ENCODE data around the gene SCRN1. TPM values are rescaled to one million over a fixed set of nuclear protein-coding genes. Genes with fewer than 3 reads are reported as not detected.

The SCRN1 gene
- total and polyA plus RNA-seq, 2 of the 4 experiments (the other 2 are of a cell fraction), result 57.1 to 124 TPM

- 30% methylated on average over 7 of the region's 28 CpGs; no CpG with 5 or more reads in 1 of the 2 experiments for WGBS, 2 experiments (ENCODE audit: extremely low coverage in 2 of 2, insufficient read length in 1 of 2)
- Histone ChIP-seq H4K91ac (ENCODE audit: insufficient read depth, low read depth, low read length) (no peak overlapping the region), H2BK20ac (ENCODE audit: low read depth, low read length) (no peak overlapping the region), H3K4me1 (ENCODE audit: control insufficient read depth, insufficient read depth, low read length) (no peaks in the 10 kb centered on the region), H3K27me3 (ENCODE audit: control insufficient read depth, insufficient read depth, low read length) (peaks cover 37% of the 10 kb centered on the region), H3K79me1 (ENCODE audit: low read depth in 1 of 2, low read length in 2 of 2) (no peaks in the 10 kb centered on the region), H3K9me1 (ENCODE audit: insufficient read depth, low read length) (no peaks in the 10 kb centered on the region), H3K9me3 (ENCODE audit: control insufficient read depth, insufficient read depth, low read length) (no peaks in the 10 kb centered on the region), H3K9ac (ENCODE audit: low read depth, low read length) (no peak overlapping the region), H2BK5ac (ENCODE audit: low read depth, low read length, poor library complexity, severe bottlenecking) (no peak overlapping the region), H2BK15ac (ENCODE audit: low read depth, low read length) (no peak overlapping the region), H3K36me3 (ENCODE audit: control insufficient read depth, insufficient read depth, low read length) (no peaks in the 10 kb centered on the region), H3K14ac (replicated peaks; ENCODE audit: low read depth, low read length) (no peak overlapping the region), H4K5ac (ENCODE audit: low read depth, low read length) (no peak overlapping the region), H3K27ac (ENCODE audit: insufficient read depth, low read length) (no peak overlapping the region), H2AK9ac (replicated peaks; ENCODE audit: low read depth, low read length, poor library complexity) (no peak overlapping the region), H2BK120ac (ENCODE audit: low read depth, low read length) (no peak overlapping the region), H2AFZ (replicated peaks; ENCODE audit: low read length, poor library complexity) (no peak overlapping the region), H3K18ac (ENCODE audit: low read depth, low read length) (no peak overlapping the region), H2AK5ac (ENCODE audit: low read depth, low read length) (no peak overlapping the region), H3K4me3 (ENCODE audit: insufficient read depth, low read depth, low read length) (no peak overlapping the region), H3K4ac (ENCODE audit: low read depth, low read length) (no peak overlapping the region), H4K20me1 (ENCODE audit: insufficient read depth, low read length) (no peaks in the 10 kb centered on the region), H3K23ac (ENCODE audit: low read depth, low read length) (no peak overlapping the region), H4K8ac (ENCODE audit: low read depth in 2 of 2, low read length in 2 of 2) (no peak overlapping the region), H3K56ac (ENCODE audit: extremely low read depth, insufficient read depth, low read length) (no peak overlapping the region), H3K4me2 (ENCODE audit: low read depth, low read length) (no peak overlapping the region)
- DNase-seq, result no peak
- intact Hi-C loops (cut with micrococcal nuclease), result no loop called here
- in situ Hi-C loops (cut with MboI; ENCODE audit: low sequenced_read_pairs), result no loop called here
- ChIA-PET POLR2A (ENCODE audit: unreplicated experiment) (no interaction called here), CTCF (interaction anchor here (1.1 kb wide), 1 partner anchor 11 kb away, joined by 3 read pairs; no protein-coding TSS in a partner anchor)
- BruUV-seq (replicated peaks), result no TSS peak
- ATAC-seq (ENCODE audit: low read depth), result no peak
- dilution Hi-C loops (cut with HindIII; ENCODE audit: low sequenced_read_pairs, unreplicated experiment), result no loop called here
- no peak for TF ChIP-seq CHD1 (IDR thresholded peaks at IDR 0.05; ENCODE audit: low read depth, low read length)
- no peak for TF ChIP-seq SMC3 (IDR thresholded peaks at IDR 0.05; ENCODE audit: low read depth, low read length)
- TF ChIP-seq ELK1 (IDR thresholded peaks at IDR 0.05; ENCODE audit: borderline replicate concordance, low read depth, low read length), result no peak
- TF ChIP-seq CTCF (conservative IDR thresholded peaks at IDR 0.05; ENCODE audit: low read depth, low read length), result no peak
- TF ChIP-seq RAD21 (IDR thresholded peaks at IDR 0.05; ENCODE audit: low read length), result no peak
- no peak for TF ChIP-seq MAZ (IDR thresholded peaks at IDR 0.05; ENCODE audit: borderline replicate concordance, low read depth, low read length)
- no peak for TF ChIP-seq USF2 (IDR thresholded peaks at IDR 0.05; ENCODE audit: low read depth, low read length)
- TF ChIP-seq FOS (IDR thresholded peaks at IDR 0.05; ENCODE audit: low read depth, low read length), result no peak
- TF ChIP-seq POLR2A (IDR thresholded peaks at IDR 0.05; ENCODE audit: low read depth, low read length), result no peak
- no peak for TF ChIP-seq RFX5 (IDR thresholded peaks at IDR 0.05; ENCODE audit: low read depth, low read length)
- no peak for TF ChIP-seq MXI1 (IDR thresholded peaks at IDR 0.05; ENCODE audit: borderline replicate concordance, low read depth, low read length)
- no peak for TF ChIP-seq MAFK (IDR thresholded peaks at IDR 0.05; ENCODE audit: low read depth, low read length)
- TF ChIP-seq CEBPB (IDR thresholded peaks at IDR 0.05; ENCODE audit: low read depth, low read length), result no peak
- no peak for TF ChIP-seq RCOR1 (IDR thresholded peaks at IDR 0.05; ENCODE audit: insufficient replicate concordance, low read length)
- TF ChIP-seq NFE2L2 (IDR thresholded peaks at IDR 0.05; ENCODE audit: low read depth, low read length), result no peak
Measured at GRCh38 chr7:29884399-29885272, 105.0 kb downstream of the SCRN1 start.

All from IMR-90 (cell line).